Lower lobe of right lung (tissue), 2 donors: ENCODE measurements around the gene EFCAB7. TPM values are rescaled to one million over a fixed set of nuclear protein-coding genes. Genes with fewer than 3 reads are reported as not detected.

Experiments used
- ATAC-seq, 2 donors: fragments of 200-7000 bp; cut with Tn5 transposase; one replicate each; pipeline ENCODE4 v1.9.1; 2020 to 2022; ENCODE audit warnings: mild to moderate bottlenecking in 2 of 2, moderate library complexity in 2 of 2
- DNase-seq: peaks from one replicate; pipeline ENCODE4 v3.0.0-alpha.2; 2020
- H3K27ac ChIP-seq: fragments of 200-600 bp; one replicate; pipeline ENCODE4 v1.8.0; 2022
- H3K27me3 ChIP-seq: fragments of 200-600 bp; one replicate; pipeline ENCODE4 v1.8.0; 2022; ENCODE audit warnings: low read depth
- H3K36me3 ChIP-seq: fragments of 200-600 bp; one replicate; pipeline ENCODE4 v1.8.0; 2022; ENCODE audit warnings: mild to moderate bottlenecking
- H3K4me1 ChIP-seq: fragments of 200-600 bp; one replicate; pipeline ENCODE4 v1.8.0; 2022
- H3K4me3 ChIP-seq: fragments of 200-600 bp; one replicate; pipeline ENCODE4 v1.8.0; 2022; ENCODE audit warnings: mild to moderate bottlenecking
- H3K9me3 ChIP-seq: fragments of 200-600 bp; one replicate; pipeline ENCODE4 v1.8.0; 2022
- intact Hi-C: fragments of 100-400 bp; cut with DNase I; formaldehyde crosslinking; loops from one replicate; pipeline ENCODE4 v1.11.0; 2022
- total RNA-seq: library from RNA; stranded (reverse); fragmentation: NEBNext Ultra II Directional; extraction: Animal tissue kit (Norgen Biotek cat#: 25700); gene quantifications from one replicate; pipeline ENCODE4 v1.2.1, GENCODE V29; 2021
- TF ChIP-seq, protein P1 (sequence below): fragments of 200-600 bp; IDR thresholded peaks from one replicate; pipeline ENCODE4 v1.8.0; 2022; ENCODE audit warnings: antibody characterized with exemption, mild to moderate bottlenecking
- donor health status: DM: no; HTN: yes; CAD: no; lungs with severe emphysema.

EFCAB7 gene
- total RNA-seq, 1 donor from 2014 or later = 6.9 TPM

DNA sequence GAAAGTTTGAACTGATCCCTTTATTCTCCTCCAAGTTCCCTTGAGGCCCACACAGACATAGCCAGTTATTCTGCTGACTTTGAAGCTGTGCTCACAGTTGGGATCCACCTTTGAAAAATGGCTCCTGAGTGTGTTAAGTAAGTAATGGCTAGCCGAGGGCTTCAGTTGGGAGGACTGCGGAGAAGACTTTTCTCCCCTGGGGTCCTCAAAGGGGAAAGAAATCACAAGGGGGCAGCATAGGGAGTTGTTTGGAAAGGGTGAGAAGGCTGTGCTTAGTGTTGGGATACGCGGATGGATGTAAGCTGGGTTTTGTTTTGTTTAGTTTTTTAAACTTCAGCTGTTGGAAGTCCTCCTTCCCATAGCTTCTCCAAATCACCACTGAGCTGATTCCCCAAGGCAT lies 78.1 kb downstream of the EFCAB7 start:
- no peaks in the 10 kb centered on the region for H3K36me3 ChIP-seq
- intact Hi-C loops = no loop called here
- H3K4me1 ChIP-seq = no peaks in the 10 kb centered on the region

DNA sequence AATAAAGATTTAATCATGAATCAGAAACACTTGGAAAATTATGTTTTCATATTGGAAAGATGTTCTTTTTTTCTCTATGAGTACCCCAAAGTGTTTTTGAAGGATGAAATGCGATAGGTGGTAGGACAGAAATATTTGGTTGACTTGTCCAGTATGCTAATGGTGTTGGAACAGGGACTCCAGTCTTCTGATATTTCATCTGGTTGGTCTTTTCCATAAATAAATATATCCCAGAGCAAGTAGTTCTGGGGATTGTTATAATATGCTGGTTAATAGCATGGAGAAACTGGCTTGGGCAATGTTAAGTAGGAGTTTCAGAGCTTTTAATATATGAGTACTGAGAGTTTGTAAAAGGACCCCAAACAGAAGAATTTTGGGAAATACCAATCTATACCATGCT lies 78.6 kb downstream of the EFCAB7 start:
- Histone ChIP-seq H3K4me3 (no peak overlapping the region), H3K27me3 (no peaks in the 10 kb centered on the region), H3K36me3 (no peaks in the 10 kb centered on the region), H3K9me3 (no peaks in the 10 kb centered on the region), H3K27ac (no peak overlapping the region), H3K4me1 (no peaks in the 10 kb centered on the region)
- no peak for DNase-seq
- TF ChIP-seq, protein P1, sequence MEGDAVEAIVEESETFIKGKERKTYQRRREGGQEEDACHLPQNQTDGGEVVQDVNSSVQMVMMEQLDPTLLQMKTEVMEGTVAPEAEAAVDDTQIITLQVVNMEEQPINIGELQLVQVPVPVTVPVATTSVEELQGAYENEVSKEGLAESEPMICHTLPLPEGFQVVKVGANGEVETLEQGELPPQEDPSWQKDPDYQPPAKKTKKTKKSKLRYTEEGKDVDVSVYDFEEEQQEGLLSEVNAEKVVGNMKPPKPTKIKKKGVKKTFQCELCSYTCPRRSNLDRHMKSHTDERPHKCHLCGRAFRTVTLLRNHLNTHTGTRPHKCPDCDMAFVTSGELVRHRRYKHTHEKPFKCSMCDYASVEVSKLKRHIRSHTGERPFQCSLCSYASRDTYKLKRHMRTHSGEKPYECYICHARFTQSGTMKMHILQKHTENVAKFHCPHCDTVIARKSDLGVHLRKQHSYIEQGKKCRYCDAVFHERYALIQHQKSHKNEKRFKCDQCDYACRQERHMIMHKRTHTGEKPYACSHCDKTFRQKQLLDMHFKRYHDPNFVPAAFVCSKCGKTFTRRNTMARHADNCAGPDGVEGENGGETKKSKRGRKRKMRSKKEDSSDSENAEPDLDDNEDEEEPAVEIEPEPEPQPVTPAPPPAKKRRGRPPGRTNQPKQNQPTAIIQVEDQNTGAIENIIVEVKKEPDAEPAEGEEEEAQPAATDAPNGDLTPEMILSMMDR = no peak
- ATAC-seq = no peak
- intact Hi-C loops = no loop called here

More for the DNA sequence above, 78.1 kb downstream of the EFCAB7 start:
- Histone ChIP-seq H3K27ac (no peak overlapping the region), H3K4me3 (no peak overlapping the region), H3K9me3 (no peaks in the 10 kb centered on the region), H3K27me3 (no peaks in the 10 kb centered on the region)
- no peak for ATAC-seq
- DNase-seq = no peak
- TF ChIP-seq, protein P1 = no peak

DNA sequence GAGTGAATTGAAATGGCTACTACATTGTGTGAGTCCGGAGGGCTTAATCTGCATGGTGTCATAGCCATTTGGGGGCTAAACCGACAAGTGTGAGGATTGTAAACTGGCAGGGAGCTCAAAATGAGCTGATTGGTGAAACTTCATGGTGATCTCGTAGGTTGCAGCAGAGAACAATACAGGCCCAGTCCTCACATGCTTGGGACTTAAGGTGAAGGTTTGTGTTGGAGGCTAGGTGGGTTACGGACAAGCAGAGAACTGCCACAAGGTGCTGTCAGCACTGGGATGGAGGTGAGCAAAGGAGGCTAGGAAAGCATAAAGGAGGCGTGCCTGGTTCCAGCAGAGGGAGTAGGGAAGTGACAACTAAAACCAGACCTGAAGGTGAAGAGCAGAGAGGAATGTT lies 79.3 kb downstream of the EFCAB7 start:
- ATAC-seq (no peak), DNase-seq (no peak)
- Histone ChIP-seq H3K9me3 (no peaks in the 10 kb centered on the region), H3K27ac (no peak overlapping the region), H3K4me3 (no peak overlapping the region), H3K36me3 (no peaks in the 10 kb centered on the region), H3K4me1 (no peaks in the 10 kb centered on the region), H3K27me3 (no peaks in the 10 kb centered on the region)
- TF ChIP-seq, protein P1 = no peak
- intact Hi-C loops = no loop called here

DNA sequence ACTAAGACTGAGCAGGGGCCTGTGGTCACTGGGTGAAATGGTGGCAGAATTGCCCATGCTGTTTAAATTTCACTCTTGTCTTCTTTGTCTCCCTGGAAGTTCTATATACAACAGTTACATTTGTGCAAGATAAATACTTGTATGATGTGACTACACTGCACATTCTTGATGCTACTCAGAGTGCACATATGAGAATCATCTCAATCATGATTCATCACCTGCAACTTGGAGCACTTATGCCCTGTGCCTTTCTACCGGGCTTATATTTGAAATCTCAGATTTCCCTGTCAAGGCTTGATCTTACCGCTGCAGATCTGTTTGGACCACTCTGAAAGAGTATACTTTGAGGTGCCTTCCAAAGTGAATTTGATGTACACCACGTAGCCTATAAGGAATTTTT lies 80.5 kb downstream of the EFCAB7 start:
- H3K27ac ChIP-seq = no peak overlapping the region

DNA sequence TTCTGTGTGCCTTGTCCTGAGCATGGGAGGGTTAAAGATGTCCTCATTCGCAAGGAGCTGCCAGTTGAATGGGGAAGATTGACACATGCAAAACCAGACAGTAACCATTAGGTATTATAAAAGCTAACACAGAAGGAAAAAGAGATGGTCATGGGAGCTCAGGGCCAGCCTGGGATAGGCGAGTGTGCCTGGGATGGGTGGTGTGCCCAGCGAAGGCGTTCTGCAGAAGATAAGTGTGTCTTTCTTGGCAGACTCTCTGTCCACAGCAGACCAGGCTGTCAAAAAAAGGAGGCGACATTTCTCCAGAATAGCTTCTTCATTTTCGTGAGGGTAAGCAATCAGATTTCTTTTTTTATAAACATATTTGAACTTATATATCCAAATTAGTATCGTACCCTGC lies 84.0 kb downstream of the EFCAB7 start:
- intact Hi-C loops = no loop called here
- ATAC-seq (no peak), DNase-seq (no peak)

More for the DNA sequence above, 80.5 kb downstream of the EFCAB7 start:
- DNase-seq (no peak), ATAC-seq (no peak)
- H3K4me1 ChIP-seq = no peaks in the 10 kb centered on the region
- H3K36me3 ChIP-seq = no peaks in the 10 kb centered on the region
- intact Hi-C loops = no loop called here
- no peaks in the 10 kb centered on the region for H3K9me3 ChIP-seq
- TF ChIP-seq, protein P1 = no peak
- no peaks in the 10 kb centered on the region for H3K27me3 ChIP-seq
- no peak overlapping the region for H3K4me3 ChIP-seq

More for the DNA sequence above, 84.0 kb downstream of the EFCAB7 start:
- Histone ChIP-seq H3K4me1 (peaks cover 13% of the 10 kb centered on the region), H3K4me3 (no peak overlapping the region), H3K27me3 (no peaks in the 10 kb centered on the region), H3K36me3 (no peaks in the 10 kb centered on the region), H3K9me3 (no peaks in the 10 kb centered on the region), H3K27ac (no peak overlapping the region)
- TF ChIP-seq, protein P1 = no peak
